Activated naive CD4-positive, alpha-beta T cell treated with anti-CD3 and anti-CD28 coated beads, Interleukin-2, amount 50 U/mL, for 16 hours (primary cell): Measurements from ENCODE around the gene UPK1A.
"Not testable (repeated sequence)": the region's sequence is repeated elsewhere in the genome, so short reads cannot be mapped to it uniquely, and the experiment has no call there.

Experiments used
- DNase-seq: peaks from one replicate; pipeline ENCODE4 v3.0.0-alpha.2; 2020

UPK1A gene

DNA sequence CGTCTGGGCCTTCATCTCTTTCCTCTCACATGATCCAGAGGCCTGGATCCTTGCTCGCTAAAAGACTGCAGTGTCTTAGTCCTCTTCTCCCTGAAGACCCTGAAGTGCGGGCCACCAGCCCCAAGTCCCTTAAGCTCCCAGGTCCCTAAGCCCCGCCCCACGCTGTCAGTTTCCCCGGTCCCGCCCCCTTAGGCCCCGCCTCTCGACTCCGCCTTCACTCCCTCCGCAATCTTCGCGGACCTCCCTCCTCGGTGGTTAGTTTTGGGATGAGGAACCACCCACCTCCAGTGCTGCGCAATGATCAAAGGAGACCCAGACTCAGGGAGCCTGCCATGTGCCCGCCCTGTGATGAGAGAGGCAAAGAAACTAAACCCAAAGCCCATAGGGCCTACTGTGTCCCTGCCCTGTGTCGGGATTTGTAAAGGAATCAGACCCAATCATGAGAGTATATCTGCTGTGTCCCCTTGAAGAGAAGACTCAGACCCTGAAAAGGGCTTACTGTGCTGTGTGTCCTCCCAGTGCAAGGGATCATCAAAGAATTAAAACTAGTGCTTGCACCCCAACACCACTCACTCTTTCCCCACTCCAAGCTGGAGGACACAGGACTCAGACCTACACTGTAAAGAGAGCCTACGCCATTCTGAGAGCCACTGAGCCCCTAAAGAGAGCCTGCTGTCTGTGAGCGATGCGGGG is 21.2 kb upstream of the UPK1A start:
- DNase-seq: peak; percentile 84

DNA sequence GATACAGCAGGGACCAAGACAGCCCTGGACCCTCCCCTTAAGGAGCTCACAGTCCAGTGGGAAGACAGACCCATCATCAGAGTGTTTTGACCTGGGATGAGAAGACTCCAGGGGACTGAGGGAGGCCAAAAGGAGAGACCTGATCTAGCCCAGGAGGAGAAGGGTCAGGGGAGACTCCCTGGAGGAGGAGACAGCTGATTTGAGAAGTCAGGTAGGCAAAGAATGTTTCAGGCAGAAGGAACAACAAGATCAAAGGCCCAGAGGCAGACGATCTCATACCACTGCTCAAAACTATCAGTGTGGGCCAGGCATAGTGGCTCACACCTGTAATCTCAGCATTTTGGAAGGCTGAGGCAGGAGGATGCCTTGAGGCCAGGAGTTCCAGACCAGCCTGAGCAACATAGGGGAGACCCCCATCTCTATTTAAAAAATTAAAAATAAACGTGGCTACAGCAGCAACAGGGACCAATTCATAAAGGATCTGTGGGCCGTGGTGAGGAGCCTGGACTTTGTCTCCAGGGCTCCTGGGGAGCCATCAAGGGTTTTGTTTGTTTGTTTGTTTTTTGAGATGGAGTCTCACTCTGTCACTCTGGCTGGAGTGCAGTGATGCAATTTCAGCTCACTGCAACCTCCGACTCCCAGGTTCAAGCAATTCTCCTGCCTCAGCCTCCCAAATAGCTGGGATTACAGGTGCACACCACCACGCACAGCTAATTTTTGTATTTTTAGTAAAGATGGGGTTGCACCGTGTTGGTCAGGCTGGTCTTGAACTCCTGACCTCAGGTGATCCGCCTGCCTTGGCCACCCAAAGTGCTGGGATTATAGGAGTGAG is 20.4 kb upstream of the UPK1A start:
- DNase-seq: no peak

GRCh38 chr19:35648017-35648961 is 18.0 kb upstream of the UPK1A start, which contains the start of gene COX6B1:
Gene COX6B1, plus strand, starts transcription at chr19:35648323. Its CDS starts 2,921 bp downstream, at chr19:35651244.
- peak; percentile 93 for DNase-seq

DNA sequence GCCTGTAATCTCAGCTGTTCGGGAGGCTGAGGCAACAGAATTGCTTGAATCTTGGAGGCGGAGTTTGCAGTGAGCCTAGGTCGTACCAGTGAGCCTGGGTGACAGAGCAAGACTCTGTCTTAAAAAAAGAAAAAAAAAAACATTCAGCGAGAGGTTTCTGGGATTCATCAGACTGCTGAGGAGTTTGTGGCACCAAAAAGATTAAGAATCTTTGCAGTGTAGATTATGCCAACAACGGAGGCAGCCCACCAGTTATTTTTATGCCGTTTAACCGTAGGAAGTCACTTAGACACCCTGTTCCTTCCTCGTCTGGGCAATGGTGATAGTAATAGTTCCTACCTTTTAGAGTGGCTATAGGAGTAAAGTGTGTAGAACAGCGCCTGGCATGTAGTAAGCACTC is 15.7 kb upstream of the UPK1A start:
- DNase-seq: no peak

- DNase-seq: not testable (repeated sequence)
These were observed 11.5 kb upstream of the UPK1A start for GRCh38 chr19:35654828-35655227.

GRCh38 chr19:35655600-35655999 is 10.7 kb upstream of the UPK1A start:
- no peak for DNase-seq

DNA sequence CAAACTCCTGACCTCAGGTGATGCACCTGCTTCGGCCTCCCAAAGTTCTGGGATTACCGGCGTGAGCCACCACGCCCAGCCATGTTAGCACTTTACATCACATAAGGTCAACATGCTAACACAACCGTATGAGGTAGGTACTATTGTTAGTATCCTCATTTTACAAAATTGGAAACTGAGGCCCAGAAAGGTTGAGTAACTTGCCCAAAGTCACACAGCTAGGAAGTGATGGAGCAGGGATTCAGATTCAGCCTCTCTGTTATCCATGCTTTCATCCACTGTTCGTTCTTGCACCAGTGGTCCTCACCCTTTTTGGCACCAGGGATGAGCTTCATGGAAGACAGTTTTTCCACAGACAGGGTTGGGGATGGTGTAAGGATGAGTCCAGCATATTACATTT is 9.6 kb upstream of the UPK1A start:
- DNase-seq: no peak

- DNase-seq: no peak
These were observed 8.2 kb upstream of the UPK1A start for GRCh38 chr19:35657904-35658700.

GRCh38 chr19:35661995-35662340 is 4.3 kb upstream of the UPK1A start:
- no peak for DNase-seq

- no peak for DNase-seq
These were observed 2.3 kb upstream of the UPK1A start for GRCh38 chr19:35663981-35664380.

DNA sequence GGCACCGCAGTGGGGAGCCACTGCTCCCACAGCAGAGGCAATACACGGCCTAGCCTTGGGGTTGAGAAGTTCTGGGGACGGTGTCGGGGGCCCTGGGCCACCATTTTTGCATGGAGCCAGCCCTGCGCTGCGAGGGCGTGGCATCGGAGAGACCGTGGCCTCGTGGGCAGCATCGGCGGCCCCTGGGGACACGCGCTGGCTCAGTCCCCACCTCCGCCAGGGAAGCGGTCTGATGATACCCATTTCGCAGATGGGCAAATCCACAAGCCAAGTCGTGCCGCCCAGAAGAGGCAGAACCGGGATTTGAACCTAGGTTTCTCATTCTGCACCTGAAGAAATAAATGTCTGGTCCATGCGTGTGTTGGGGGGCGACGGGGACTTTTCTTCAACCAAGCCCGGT is 1.2 kb upstream of the UPK1A start:
- no peak for DNase-seq

GRCh38 chr19:35665604-35666003 is 713 bp upstream of the UPK1A start:
- no peak for DNase-seq

DNA sequence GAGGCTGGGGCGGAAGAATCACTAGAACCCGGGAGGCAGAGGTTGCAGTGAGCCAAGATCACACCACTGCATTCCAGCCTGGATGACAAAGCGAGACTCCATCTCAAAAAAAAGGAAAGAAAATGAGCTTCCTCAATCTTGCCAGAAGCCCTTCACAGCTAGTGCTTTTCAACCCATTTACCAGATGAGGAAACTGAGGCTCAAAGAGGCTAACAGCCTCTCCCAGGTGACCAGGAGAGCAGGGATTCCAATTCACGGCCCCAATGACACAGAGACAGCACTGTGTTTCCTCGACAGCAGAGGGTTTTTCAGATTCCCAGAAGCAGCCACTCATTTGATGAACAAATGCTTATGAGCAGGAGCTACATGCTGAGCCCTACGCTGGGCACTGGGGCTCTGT is 3.2 kb downstream of the UPK1A start:
- no peak for DNase-seq

DNA sequence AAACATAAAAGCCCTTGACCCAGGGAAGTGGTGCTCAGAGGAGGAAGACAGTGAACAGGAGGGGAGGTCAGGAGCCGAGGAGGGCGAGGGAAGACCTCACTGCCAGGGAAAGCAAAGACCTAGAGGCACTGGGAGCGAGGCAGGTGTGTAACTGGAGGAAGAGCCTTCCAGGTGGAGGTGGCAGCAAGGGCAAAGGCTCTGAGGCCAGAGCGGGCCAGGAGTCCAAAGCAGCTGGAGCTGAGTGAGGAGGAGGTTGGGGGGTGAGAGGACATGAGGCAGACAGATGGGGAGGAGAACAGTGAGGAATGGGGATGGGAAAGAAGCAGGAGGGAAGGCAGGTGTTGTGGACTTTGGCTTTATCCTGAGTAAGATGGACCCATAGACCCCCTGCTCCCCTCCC is 3.7 kb downstream of the UPK1A start:
- no peak for DNase-seq

GRCh38 chr19:35670686-35671085 is 4.4 kb downstream of the UPK1A start:
- no peak for DNase-seq

DNA sequence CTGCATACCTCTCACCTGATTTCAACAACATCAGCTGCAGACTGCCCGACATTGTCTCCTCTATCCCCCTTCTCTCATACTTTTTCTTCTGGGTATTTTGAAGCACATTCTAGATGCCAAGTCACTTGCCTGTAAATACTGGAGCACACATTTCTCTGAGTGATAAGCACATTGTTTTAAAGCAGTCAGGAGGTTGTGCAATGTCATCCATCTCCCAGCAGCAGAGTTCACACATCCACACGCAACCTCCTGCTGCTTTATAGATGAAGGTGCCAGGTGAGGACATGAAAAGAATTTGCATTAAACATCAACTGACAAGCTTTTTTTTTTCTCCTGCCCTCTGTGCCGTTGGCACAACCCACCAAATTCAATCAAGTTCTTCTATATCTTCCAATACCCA is 5.5 kb downstream of the UPK1A start:
- no peak for DNase-seq

GRCh38 chr19:35673121-35673804 is 6.9 kb downstream of the UPK1A start:
- DNase-seq: peak; percentile 30

- DNase-seq: no peak
These were observed 9.3 kb downstream of the UPK1A start for GRCh38 chr19:35675589-35676140.

- no peak for DNase-seq
These were observed 23.5 kb downstream of the UPK1A start for GRCh38 chr19:35689836-35690235.

- DNase-seq: not testable (repeated sequence)
These were observed 24.8 kb downstream of the UPK1A start for GRCh38 chr19:35691106-35691505.

- no peak for DNase-seq
These were observed 25.7 kb downstream of the UPK1A start for GRCh38 chr19:35692010-35692409.
